Calu3 (cell line): ENCODE measurements around the gene TMPRSS11F. TPM values are rescaled to one million over a fixed set of nuclear protein-coding genes. Genes with fewer than 3 reads are reported as not detected.

Experiments
- BruUV-seq: library from RNA; stranded (reverse); fragments of 400-500 nt; replicated peaks from 2 replicates; lab custom pipeline; 2021; lab: Mats Ljungman, UMichigan
- CTCF ChIA-PET: fragments of 300-600 bp; sonication (Branson Sonifier 250); formaldehyde crosslinking; loops from one replicate; lab custom pipeline; 2022; ENCODE audit warnings: antibody characterized with exemption; lab: Charles Lee
- DNase-seq: peaks from one replicate; pipeline ENCODE4 v3.0.0; 2022
- H3K27ac Mint-ChIP-seq: one replicate; pipeline ENCODE4 v1.8.0; 2022; ENCODE audit warnings: mixed read lengths; ENCODE audit not compliant: unreplicated experiment
- H3K27me3 Mint-ChIP-seq: one replicate; pipeline ENCODE4 v1.8.0; 2022; ENCODE audit warnings: mixed read lengths; ENCODE audit not compliant: unreplicated experiment
- H3K36me3 Mint-ChIP-seq: one replicate; pipeline ENCODE4 v1.8.0; 2022; ENCODE audit warnings: mild to moderate bottlenecking, moderate library complexity, mixed read lengths; ENCODE audit not compliant: insufficient read depth, unreplicated experiment
- H3K4me1 Mint-ChIP-seq: one replicate; pipeline ENCODE4 v1.8.0; 2022; ENCODE audit warnings: mild to moderate bottlenecking, low read depth, mixed read lengths; ENCODE audit not compliant: unreplicated experiment
- H3K4me3 Mint-ChIP-seq: one replicate; pipeline ENCODE4 v1.8.0; 2022; ENCODE audit warnings: mild to moderate bottlenecking, low read depth, moderate library complexity, mixed read lengths; ENCODE audit not compliant: unreplicated experiment
- H3K9me3 Mint-ChIP-seq: one replicate; pipeline ENCODE4 v1.8.0; 2022; ENCODE audit warnings: low read depth, mixed read lengths; ENCODE audit not compliant: unreplicated experiment
- intact Hi-C: fragments of 100-400 bp; cut with micrococcal nuclease; formaldehyde crosslinking; loops from one replicate; pipeline ENCODE4 v1.10.0; 2022; ENCODE audit not compliant: unreplicated experiment
- total RNA-seq: library from RNA; stranded (reverse); gene quantifications from 2 replicates; pipeline ENCODE4 v1.2.3, GENCODE V29; 2022
- TF ChIP-seq, protein P1 (sequence below): fragments of 200-600 bp; IDR thresholded peaks from one replicate; pipeline ENCODE4 v1.8.0; 2022; ENCODE audit warnings: antibody characterized with exemption; ENCODE audit not compliant: unreplicated experiment

TMPRSS11F gene
- total RNA-seq, 1 experiment from 2014 or later: not detected

DNA sequence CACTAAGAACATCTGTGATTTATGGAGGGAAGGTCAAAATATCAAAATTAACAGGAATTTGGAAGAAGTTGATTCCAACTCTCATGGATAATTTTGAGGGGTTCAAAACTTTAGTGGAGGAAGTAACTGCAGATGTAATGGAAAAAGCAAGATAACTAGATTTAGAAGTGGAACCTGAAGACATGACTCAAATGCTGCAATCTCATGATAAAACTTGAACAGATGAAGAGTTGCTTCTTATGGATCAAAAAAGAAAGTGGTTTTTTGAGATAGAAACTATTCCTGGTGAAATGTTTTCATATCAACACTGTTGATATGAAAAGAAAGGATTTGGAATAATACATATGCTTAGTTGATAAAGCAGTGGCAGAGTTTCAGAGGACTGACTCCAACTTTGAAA, 9.7 kb downstream of the TMPRSS11F start:
- intact Hi-C loops: no loop called here
- Mint-ChIP-seq H3K27me3 (no peaks in the 10 kb centered on the region), H3K4me3 (no peak overlapping the region), H3K36me3 (no peaks in the 10 kb centered on the region), H3K9me3 (no peaks in the 10 kb centered on the region), H3K27ac (no peak overlapping the region), H3K4me1 (no peaks in the 10 kb centered on the region)
- TF ChIP-seq, protein P1, sequence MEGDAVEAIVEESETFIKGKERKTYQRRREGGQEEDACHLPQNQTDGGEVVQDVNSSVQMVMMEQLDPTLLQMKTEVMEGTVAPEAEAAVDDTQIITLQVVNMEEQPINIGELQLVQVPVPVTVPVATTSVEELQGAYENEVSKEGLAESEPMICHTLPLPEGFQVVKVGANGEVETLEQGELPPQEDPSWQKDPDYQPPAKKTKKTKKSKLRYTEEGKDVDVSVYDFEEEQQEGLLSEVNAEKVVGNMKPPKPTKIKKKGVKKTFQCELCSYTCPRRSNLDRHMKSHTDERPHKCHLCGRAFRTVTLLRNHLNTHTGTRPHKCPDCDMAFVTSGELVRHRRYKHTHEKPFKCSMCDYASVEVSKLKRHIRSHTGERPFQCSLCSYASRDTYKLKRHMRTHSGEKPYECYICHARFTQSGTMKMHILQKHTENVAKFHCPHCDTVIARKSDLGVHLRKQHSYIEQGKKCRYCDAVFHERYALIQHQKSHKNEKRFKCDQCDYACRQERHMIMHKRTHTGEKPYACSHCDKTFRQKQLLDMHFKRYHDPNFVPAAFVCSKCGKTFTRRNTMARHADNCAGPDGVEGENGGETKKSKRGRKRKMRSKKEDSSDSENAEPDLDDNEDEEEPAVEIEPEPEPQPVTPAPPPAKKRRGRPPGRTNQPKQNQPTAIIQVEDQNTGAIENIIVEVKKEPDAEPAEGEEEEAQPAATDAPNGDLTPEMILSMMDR: no peak
- BruUV-seq: no TSS peak
- CTCF ChIA-PET: no interaction called here
- DNase-seq: no peak

DNA sequence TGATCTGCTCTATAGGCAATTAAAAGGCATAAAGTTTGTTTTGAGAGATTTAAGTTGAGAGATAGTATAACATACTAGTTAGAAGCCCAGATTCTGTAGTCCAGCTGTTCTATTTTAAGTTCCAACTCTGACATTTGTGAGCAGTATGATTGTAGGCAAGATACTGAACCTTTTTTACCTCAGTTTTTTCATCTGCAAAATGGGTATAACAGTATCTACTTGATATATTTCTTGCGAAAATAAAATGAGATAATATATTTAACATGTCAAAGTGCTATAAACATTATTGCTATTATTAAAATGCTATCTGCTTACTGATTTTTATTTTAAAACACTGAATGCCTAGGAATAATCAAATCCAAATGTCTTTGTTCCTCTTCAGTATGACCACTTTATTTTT, 19.2 kb downstream of the TMPRSS11F start:
- Mint-ChIP-seq H3K4me1 (no peaks in the 10 kb centered on the region), H3K36me3 (no peaks in the 10 kb centered on the region), H3K27me3 (no peaks in the 10 kb centered on the region), H3K27ac (no peak overlapping the region), H3K4me3 (no peak overlapping the region), H3K9me3 (no peaks in the 10 kb centered on the region)
- TF ChIP-seq, protein P1: no peak
- intact Hi-C loops: no loop called here
- no TSS peak for BruUV-seq
- CTCF ChIA-PET: no interaction called here
- DNase-seq: no peak

DNA sequence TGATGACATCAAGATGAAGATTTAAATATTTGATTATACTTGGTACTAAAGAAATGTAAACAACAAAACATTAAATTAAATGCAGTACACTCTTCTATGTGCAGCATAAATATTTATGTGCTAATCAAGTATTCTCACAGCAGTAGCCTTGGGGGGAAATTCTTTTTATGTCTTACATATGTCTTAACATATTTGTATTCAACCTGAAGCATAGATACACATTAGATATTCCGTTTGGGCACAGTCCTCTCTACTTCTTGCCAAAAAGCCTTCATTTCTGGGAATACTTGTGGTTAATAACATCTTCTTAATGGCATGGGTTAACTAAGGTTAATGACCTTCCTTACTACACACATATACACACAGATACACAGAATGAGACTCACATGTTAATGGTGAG, 19.8 kb downstream of the TMPRSS11F start:
- Mint-ChIP-seq H3K4me1 (no peaks in the 10 kb centered on the region), H3K9me3 (no peaks in the 10 kb centered on the region), H3K27ac (no peak overlapping the region), H3K27me3 (no peaks in the 10 kb centered on the region), H3K4me3 (no peak overlapping the region), H3K36me3 (no peaks in the 10 kb centered on the region)
- intact Hi-C loops: no loop called here
- TF ChIP-seq, protein P1: no peak
- DNase-seq: no peak
- BruUV-seq: no TSS peak
- CTCF ChIA-PET: no interaction called here

DNA sequence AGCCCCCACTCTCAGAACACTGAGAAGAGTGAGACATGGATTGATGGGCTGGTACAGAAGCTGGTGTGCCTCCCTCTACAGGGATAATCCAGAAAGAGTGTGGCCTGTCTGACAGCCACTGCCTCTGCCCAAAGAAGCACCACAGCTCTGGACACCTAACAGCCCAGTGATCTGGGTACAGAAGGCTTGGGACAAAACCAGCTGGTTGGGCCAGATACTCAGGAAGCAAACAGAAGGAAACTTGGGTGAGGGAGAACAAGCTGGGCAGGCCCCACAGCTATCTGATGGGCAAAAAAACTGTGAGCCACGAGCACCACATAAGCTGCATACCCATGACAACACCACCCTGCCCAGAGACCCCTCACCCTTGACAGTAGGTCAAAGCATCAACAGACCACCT, 46.9 kb downstream of the TMPRSS11F start:
- Mint-ChIP-seq H3K9me3 (no peaks in the 10 kb centered on the region), H3K4me3 (no peak overlapping the region), H3K36me3 (no peaks in the 10 kb centered on the region), H3K27ac (no peak overlapping the region), H3K4me1 (no peaks in the 10 kb centered on the region), H3K27me3 (no peaks in the 10 kb centered on the region)
- intact Hi-C loops: no loop called here
- CTCF ChIA-PET: no interaction called here
- no peak for DNase-seq
- BruUV-seq: no TSS peak
- TF ChIP-seq, protein P1: no peak
